GM12878 (cell line): ENCODE measurements around the gene PDZD2. TPM values are rescaled to one million over a fixed set of nuclear protein-coding genes. Genes with fewer than 3 reads are reported as not detected.

ENCODE experiments used
- CBFB ChIP-seq: IDR thresholded peaks from 2 replicates; pipeline ENCODE4 v1.6.1; 2016; ENCODE audit warnings: antibody characterized with exemption, low read depth
- CREM ChIP-seq: IDR thresholded peaks from 2 replicates; pipeline ENCODE4 v1.6.1; 2014; ENCODE audit warnings: antibody characterized with exemption, low read depth
- EGR1 ChIP-seq, 2 experiments: IDR thresholded peaks; 1 replicate in 1 of 2; 2 replicates in 1 of 2; pipeline ENCODE4 v1.6.1; 2011 to 2012; ENCODE audit warnings: low read depth in 2 of 2, low read length in 2 of 2, borderline replicate concordance in 1 of 2, mild to moderate bottlenecking in 1 of 2, moderate library complexity in 1 of 2
- GATAD2B ChIP-seq: fragments of 450-650 bp; conservative IDR thresholded peaks from 2 replicates; pipeline ENCODE4 v1.6.1; 2017; ENCODE audit warnings: low read depth, mild to moderate bottlenecking, moderate library complexity
- MEF2A ChIP-seq: IDR thresholded peaks from 2 replicates; pipeline ENCODE4 v1.6.1; 2011; ENCODE audit warnings: low read depth, mild to moderate bottlenecking, low read length, moderate library complexity; ENCODE audit not compliant: insufficient read depth
- NFYB ChIP-seq: IDR thresholded peaks from 2 replicates; pipeline ENCODE4 v1.6.1; 2011; ENCODE audit warnings: low read depth, mild to moderate bottlenecking, low read length, improper control_type of control experiment, moderate library complexity; ENCODE audit not compliant: insufficient read depth
- PAX5 ChIP-seq: IDR thresholded peaks from 2 replicates; pipeline ENCODE4 v1.6.1; 2011; ENCODE audit warnings: low read depth, low read length, borderline replicate concordance
- RAD51 ChIP-seq: fragments of 450-650 bp; IDR thresholded peaks from 2 replicates; pipeline ENCODE4 v1.6.1; 2016; ENCODE audit warnings: moderate library complexity, mild to moderate bottlenecking, inconsistent platforms
- SMAD5 ChIP-seq: IDR thresholded peaks from 2 replicates; pipeline ENCODE4 v1.6.1; 2016; ENCODE audit warnings: antibody characterized with exemption, low read depth
- SMARCA5 ChIP-seq: fragments of 450-650 bp; IDR thresholded peaks from 2 replicates; pipeline ENCODE4 v1.6.1; 2017; ENCODE audit warnings: mild to moderate bottlenecking
- SRF ChIP-seq, 2 experiments: IDR thresholded peaks; 2 replicates each; pipeline ENCODE4 v1.6.1; 2011; ENCODE audit warnings: low read depth in 2 of 2, low read length in 2 of 2, mild to moderate bottlenecking in 1 of 2, moderate library complexity in 1 of 2
- YY1 ChIP-seq: IDR thresholded peaks from 2 replicates; pipeline ENCODE4 v1.6.1; 2011; ENCODE audit warnings: low read depth, mild to moderate bottlenecking, low read length
- ZNF622 ChIP-seq: fragments of 450-650 bp; IDR thresholded peaks from 2 replicates; pipeline ENCODE4 v1.6.1; 2017; ENCODE audit warnings: mild to moderate bottlenecking, inconsistent platforms
- polyA plus RNA-seq, 11 experiments: library from polyadenylated mRNA; depleted of rRNA in 4 of 11; unstranded in 6 of 11; stranded (reverse) in 5 of 11; fragments of >200 nt; fragmentation: Nextera tagmentation in 4 of 11; fragmentation: Illumina TruSeq in 1 of 11; extraction: Ambion mirVana in 4 of 11; extraction: Trizol in 1 of 11; gene quantifications; 1 replicate in 1 of 11; 2 replicates in 10 of 11; pipeline versions ENCODE4 v1.2.1 to v1.2.3, GENCODE V29; 2011 to 2016; ENCODE audit warnings: inconsistent platforms in 2 of 11, missing spikeins in 2 of 11, low read depth in 1 of 11
- total RNA-seq, 4 experiments: library from RNA; depleted of rRNA in 3 of 4; stranded (reverse); fragments of >200 nt in 3 of 4; fragmentation: Illumina TruSeq in 1 of 4; extraction: Trizol in 1 of 4; gene quantifications; 2 replicates each; pipeline versions ENCODE4 v1.2.1 to v1.2.3, GENCODE V29; 2013 to 2021
- TF ChIP-seq, protein P1 (sequence below): IDR thresholded peaks from 2 replicates; pipeline ENCODE4 v1.6.1; 2011; ENCODE audit warnings: borderline replicate concordance, low read depth, mild to moderate bottlenecking, moderate library complexity, low read length; ENCODE audit not compliant: insufficient read depth, poor library complexity, severe bottlenecking
- TF ChIP-seq, protein P2 (sequence below): fragments of 450-650 bp; IDR thresholded peaks from 2 replicates; pipeline ENCODE4 v1.6.1; 2017; ENCODE audit warnings: low read depth, mild to moderate bottlenecking, moderate library complexity
- TF ChIP-seq, protein P3 (sequence below): fragments of 450-650 bp; formaldehyde crosslinking; IDR thresholded peaks from 2 replicates; pipeline ENCODE4 v1.5.0; 2022; ENCODE audit warnings: mild to moderate bottlenecking, missing genetic modification characterization
- TF ChIP-seq, protein P4 (sequence below): IDR thresholded peaks from 2 replicates; pipeline ENCODE4 v1.6.1; 2011; ENCODE audit warnings: low read depth, low read length, improper control_type of control experiment, borderline replicate concordance
- TF ChIP-seq, protein P5 (sequence below): fragments of 450-650 bp; conservative IDR thresholded peaks from 2 replicates; pipeline ENCODE4 v1.6.1; 2017; ENCODE audit warnings: mild to moderate bottlenecking, moderate library complexity
- TF ChIP-seq, protein P6 (sequence below): IDR thresholded peaks from 2 replicates; pipeline ENCODE4 v1.6.1; 2012; ENCODE audit warnings: low read depth, low read length, improper control_type of control experiment

The PDZD2 gene
- total and polyA plus RNA-seq, 10 of the 15 experiments (the other 5 are each of a cell fraction or from before 2014, with no cell fraction given): 0.01 to 0.58 (median 0.29) TPM; not detected in 3

DNA sequence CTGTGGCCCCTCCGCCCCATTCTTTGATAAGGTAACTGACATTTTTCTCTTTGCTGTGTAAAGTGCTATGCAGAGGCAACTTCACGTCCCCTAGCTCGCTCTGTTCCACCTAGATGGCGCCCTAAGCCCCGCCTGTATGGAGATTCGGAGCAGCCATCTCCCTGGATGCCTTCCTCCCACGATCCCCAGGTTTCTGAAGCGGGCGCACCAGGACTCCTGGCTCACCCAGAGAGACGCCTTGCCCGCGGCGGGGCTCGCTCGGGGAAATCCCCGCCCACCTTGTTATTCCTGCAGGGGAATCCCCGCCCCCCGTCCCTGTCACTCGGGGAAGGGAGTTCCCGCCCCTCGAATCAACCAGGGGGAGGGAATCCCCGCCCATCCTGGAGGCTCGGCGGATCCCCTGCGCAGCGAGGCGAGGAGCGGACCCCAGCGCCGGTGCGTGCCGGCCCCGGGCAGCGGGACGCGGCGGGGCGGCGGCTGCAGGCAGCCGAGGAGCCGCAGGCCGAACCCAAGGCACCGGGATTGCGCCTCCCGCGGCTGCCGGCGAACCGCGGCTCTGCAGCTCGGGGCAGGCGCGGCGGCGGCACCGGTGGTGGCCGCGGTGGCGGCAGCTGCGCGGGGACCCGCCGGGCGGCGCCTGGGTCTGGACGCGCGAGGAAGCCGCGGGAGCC is at the start of gene PDZD2 (continued):
- TF ChIP-seq, protein P1, sequence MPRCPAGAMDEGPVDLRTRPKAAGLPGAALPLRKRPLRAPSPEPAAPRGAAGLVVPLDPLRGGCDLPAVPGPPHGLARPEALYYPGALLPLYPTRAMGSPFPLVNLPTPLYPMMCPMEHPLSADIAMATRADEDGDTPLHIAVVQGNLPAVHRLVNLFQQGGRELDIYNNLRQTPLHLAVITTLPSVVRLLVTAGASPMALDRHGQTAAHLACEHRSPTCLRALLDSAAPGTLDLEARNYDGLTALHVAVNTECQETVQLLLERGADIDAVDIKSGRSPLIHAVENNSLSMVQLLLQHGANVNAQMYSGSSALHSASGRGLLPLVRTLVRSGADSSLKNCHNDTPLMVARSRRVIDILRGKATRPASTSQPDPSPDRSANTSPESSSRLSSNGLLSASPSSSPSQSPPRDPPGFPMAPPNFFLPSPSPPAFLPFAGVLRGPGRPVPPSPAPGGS: peak; percentile 31
- TF ChIP-seq, protein P2, sequence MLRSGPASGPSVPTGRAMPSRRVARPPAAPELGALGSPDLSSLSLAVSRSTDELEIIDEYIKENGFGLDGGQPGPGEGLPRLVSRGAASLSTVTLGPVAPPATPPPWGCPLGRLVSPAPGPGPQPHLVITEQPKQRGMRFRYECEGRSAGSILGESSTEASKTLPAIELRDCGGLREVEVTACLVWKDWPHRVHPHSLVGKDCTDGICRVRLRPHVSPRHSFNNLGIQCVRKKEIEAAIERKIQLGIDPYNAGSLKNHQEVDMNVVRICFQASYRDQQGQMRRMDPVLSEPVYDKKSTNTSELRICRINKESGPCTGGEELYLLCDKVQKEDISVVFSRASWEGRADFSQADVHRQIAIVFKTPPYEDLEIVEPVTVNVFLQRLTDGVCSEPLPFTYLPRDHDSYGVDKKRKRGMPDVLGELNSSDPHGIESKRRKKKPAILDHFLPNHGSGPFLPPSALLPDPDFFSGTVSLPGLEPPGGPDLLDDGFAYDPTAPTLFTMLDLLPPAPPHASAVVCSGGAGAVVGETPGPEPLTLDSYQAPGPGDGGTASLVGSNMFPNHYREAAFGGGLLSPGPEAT: 0 out of 2 replicates have a peak, but pooled peaks have one; percentile 29
- TF ChIP-seq GATAD2B: peak; percentile 56; the same call in 1 of the 2 replicates
- TF ChIP-seq SMARCA5: peak; percentile 59; the same call in 1 of the 2 replicates
- TF ChIP-seq, protein P3, sequence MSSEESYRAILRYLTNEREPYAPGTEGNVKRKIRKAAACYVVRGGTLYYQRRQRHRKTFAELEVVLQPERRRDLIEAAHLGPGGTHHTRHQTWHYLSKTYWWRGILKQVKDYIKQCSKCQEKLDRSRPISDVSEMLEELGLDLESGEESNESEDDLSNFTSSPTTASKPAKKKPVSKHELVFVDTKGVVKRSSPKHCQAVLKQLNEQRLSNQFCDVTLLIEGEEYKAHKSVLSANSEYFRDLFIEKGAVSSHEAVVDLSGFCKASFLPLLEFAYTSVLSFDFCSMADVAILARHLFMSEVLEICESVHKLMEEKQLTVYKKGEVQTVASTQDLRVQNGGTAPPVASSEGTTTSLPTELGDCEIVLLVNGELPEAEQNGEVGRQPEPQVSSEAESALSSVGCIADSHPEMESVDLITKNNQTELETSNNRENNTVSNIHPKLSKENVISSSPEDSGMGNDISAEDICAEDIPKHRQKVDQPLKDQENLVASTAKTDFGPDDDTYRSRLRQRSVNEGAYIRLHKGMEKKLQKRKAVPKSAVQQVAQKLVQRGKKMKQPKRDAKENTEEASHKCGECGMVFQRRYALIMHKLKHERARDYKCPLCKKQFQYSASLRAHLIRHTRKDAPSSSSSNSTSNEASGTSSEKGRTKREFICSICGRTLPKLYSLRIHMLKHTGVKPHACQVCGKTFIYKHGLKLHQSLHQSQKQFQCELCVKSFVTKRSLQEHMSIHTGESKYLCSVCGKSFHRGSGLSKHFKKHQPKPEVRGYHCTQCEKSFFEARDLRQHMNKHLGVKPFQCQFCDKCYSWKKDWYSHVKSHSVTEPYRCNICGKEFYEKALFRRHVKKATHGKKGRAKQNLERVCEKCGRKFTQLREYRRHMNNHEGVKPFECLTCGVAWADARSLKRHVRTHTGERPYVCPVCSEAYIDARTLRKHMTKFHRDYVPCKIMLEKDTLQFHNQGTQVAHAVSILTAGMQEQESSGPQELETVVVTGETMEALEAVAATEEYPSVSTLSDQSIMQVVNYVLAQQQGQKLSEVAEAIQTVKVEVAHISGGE: no peak
- TF ChIP-seq CREM: 0 out of 2 replicates have a peak, but pooled peaks have one; percentile 22
- TF ChIP-seq CBFB: no peak
- no peak for TF ChIP-seq RAD51
- TF ChIP-seq PAX5: 0 out of 2 replicates have a peak, but pooled peaks have one; percentile 7
- TF ChIP-seq, protein P4, sequence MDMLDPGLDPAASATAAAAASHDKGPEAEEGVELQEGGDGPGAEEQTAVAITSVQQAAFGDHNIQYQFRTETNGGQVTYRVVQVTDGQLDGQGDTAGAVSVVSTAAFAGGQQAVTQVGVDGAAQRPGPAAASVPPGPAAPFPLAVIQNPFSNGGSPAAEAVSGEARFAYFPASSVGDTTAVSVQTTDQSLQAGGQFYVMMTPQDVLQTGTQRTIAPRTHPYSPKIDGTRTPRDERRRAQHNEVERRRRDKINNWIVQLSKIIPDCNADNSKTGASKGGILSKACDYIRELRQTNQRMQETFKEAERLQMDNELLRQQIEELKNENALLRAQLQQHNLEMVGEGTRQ: no peak
- TF ChIP-seq EGR1 (IDR thresholded peaks at IDR 0.05; ENCODE audit: borderline replicate concordance in 1 of 2, low read depth in 2 of 2, low read length in 2 of 2): peak in 1 of 2 experiments; percentile 53; a peak in 1 of 3 replicates
- no peak for TF ChIP-seq ZNF622
- no peak for TF ChIP-seq MEF2A
- TF ChIP-seq, protein P5, sequence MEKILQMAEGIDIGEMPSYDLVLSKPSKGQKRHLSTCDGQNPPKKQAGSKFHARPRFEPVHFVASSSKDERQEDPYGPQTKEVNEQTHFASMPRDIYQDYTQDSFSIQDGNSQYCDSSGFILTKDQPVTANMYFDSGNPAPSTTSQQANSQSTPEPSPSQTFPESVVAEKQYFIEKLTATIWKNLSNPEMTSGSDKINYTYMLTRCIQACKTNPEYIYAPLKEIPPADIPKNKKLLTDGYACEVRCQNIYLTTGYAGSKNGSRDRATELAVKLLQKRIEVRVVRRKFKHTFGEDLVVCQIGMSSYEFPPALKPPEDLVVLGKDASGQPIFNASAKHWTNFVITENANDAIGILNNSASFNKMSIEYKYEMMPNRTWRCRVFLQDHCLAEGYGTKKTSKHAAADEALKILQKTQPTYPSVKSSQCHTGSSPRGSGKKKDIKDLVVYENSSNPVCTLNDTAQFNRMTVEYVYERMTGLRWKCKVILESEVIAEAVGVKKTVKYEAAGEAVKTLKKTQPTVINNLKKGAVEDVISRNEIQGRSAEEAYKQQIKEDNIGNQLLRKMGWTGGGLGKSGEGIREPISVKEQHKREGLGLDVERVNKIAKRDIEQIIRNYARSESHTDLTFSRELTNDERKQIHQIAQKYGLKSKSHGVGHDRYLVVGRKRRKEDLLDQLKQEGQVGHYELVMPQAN: no peak
- TF ChIP-seq, protein P6, sequence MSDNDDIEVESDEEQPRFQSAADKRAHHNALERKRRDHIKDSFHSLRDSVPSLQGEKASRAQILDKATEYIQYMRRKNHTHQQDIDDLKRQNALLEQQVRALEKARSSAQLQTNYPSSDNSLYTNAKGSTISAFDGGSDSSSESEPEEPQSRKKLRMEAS: no peak
- no peak for TF ChIP-seq SMAD5
- no peak for TF ChIP-seq NFYB
- TF ChIP-seq SRF (IDR thresholded peaks at IDR 0.05; ENCODE audit: low read depth in 2 of 2, low read length in 2 of 2): no peak
- peak; percentile 54 for TF ChIP-seq YY1
